K562 (cell line): Measurements from ENCODE around the gene HDAC1. TPM values are rescaled to one million over a fixed set of nuclear protein-coding genes. Genes with fewer than 3 reads are reported as not detected.

ENCODE experiments used
- ATF2 ChIP-seq: sonication (generic); formaldehyde crosslinking; IDR thresholded peaks from 2 replicates; pipeline ENCODE4 v1.8.1; 2022; ENCODE audit warnings: missing genetic modification reagents
- BRCA1 ChIP-seq, 2 experiments: fragments of 450-650 bp in 1 of 2; sonication (generic) in 1 of 2; formaldehyde crosslinking in 1 of 2; IDR thresholded peaks; 2 replicates each; pipeline versions ENCODE4 v1.5.0 to v1.6.1; 2017 to 2020; ENCODE audit warnings: mild to moderate bottlenecking in 1 of 2, missing genetic modification reagents in 1 of 2
- BRD4 ChIP-seq: fragments of 200-600 bp; sonication (generic); IDR thresholded peaks from 2 replicates; pipeline ENCODE4 v1.6.1; 2017; ENCODE audit warnings: inconsistent platforms
- E2F3 ChIP-seq: fragments of 250-450 bp; sonication (Bioruptor Pico); IDR thresholded peaks from 2 replicates; pipeline ENCODE4 v1.4.0; 2020; ENCODE audit warnings: mild to moderate bottlenecking
- EZH2 ChIP-seq: IDR thresholded peaks from 2 replicates; pipeline ENCODE4 v1.6.1; 2012; ENCODE audit warnings: low read depth, mild to moderate bottlenecking, inconsistent platforms, low read length, borderline replicate concordance
- FOXO4 ChIP-seq: fragments of 450-650 bp; formaldehyde crosslinking; IDR thresholded peaks from 2 replicates; pipeline ENCODE4 v1.4.0; 2020; ENCODE audit warnings: mild to moderate bottlenecking, moderate library complexity
- HMBOX1 ChIP-seq: sonication (generic); IDR thresholded peaks from 2 replicates; pipeline ENCODE4 v1.6.1; 2016
- HMG20B ChIP-seq: fragments of 250-450 bp; sonication (Bioruptor Pico); IDR thresholded peaks from 2 replicates; pipeline ENCODE4 v1.5.0; 2021; ENCODE audit warnings: mild to moderate bottlenecking
- IFI16 ChIP-seq: fragments of 250-450 bp; sonication (Bioruptor Pico); IDR thresholded peaks from 2 replicates; pipeline ENCODE4 v2.1.2; 2022; ENCODE audit warnings: mild to moderate bottlenecking, inconsistent platforms
- JUND ChIP-seq, 2 experiments: IDR thresholded peaks; 2 replicates in 1 of 2; 3 replicates in 1 of 2; pipeline ENCODE4 v1.6.1; 2011; ENCODE audit warnings: borderline replicate concordance in 2 of 2, low read depth in 2 of 2, low read length in 2 of 2, improper control_type of control experiment in 1 of 2, missing biosample characterization in 1 of 2, missing genetic modification characterization in 1 of 2, missing genetic modification reagents in 1 of 2
- KAT8 ChIP-seq: fragments of 450-650 bp; IDR thresholded peaks from 2 replicates; pipeline ENCODE4 v1.6.1; 2016; ENCODE audit warnings: low read depth, mild to moderate bottlenecking
- MBD2 ChIP-seq: sonication (generic); IDR thresholded peaks from 2 replicates; pipeline ENCODE4 v1.6.1; 2016; ENCODE audit warnings: low read depth, borderline replicate concordance
- OTX1 ChIP-seq: fragments of 450-650 bp; formaldehyde crosslinking; IDR thresholded peaks from 2 replicates; pipeline ENCODE4 v1.4.0; 2022; ENCODE audit warnings: mild to moderate bottlenecking
- POLR2AphosphoS5 ChIP-seq: IDR thresholded peaks from 2 replicates; pipeline ENCODE4 v1.6.1; 2011; ENCODE audit warnings: mild to moderate bottlenecking, low read depth, low read length, moderate library complexity; ENCODE audit not compliant: control insufficient read depth, insufficient read depth
- SNRNP70 ChIP-seq: fragments of 200-400 bp; formaldehyde crosslinking; optimal IDR thresholded peaks from 2 replicates; pipeline ENCODE3; 2017; ENCODE audit warnings: low read depth, low read length
- TAF1 ChIP-seq: IDR thresholded peaks from 2 replicates; pipeline ENCODE4 v1.6.1; 2011; ENCODE audit warnings: mild to moderate bottlenecking, low read length, moderate library complexity; ENCODE audit not compliant: insufficient read depth, control insufficient read depth, severe bottlenecking; ENCODE audit errors: extremely low read depth
- THAP7 ChIP-seq: fragments of 250-450 bp; sonication (Bioruptor Pico); IDR thresholded peaks from 2 replicates; pipeline ENCODE4 v1.5.0; 2021
- ZKSCAN8 ChIP-seq: fragments of 200-800 bp; sonication (Bioruptor generic); IDR thresholded peaks from 2 replicates; pipeline ENCODE4 v1.6.1; 2016; ENCODE audit warnings: missing genetic modification characterization, missing compliant biosample characterization
- ZNF354B ChIP-seq: fragments of 250-450 bp; sonication (Bioruptor Pico); IDR thresholded peaks from 2 replicates; pipeline ENCODE4 v1.4.0; 2020
- ZNF696 ChIP-seq: fragments of 250-450 bp; sonication (Bioruptor Pico); conservative IDR thresholded peaks from 2 replicates; pipeline ENCODE4 v1.4.0; 2020; ENCODE audit warnings: mild to moderate bottlenecking, moderate library complexity
- polyA plus RNA-seq, 8 experiments: library from polyadenylated mRNA; depleted of rRNA in 4 of 8; stranded (reverse) in 5 of 8; unstranded in 3 of 8; fragments of >200 nt; fragmentation: Nextera tagmentation in 2 of 8; fragmentation: Illumina TruSeq in 1 of 8; extraction: Ambion mirVana in 2 of 8; extraction: Trizol in 1 of 8; gene quantifications; 2 replicates each; pipeline versions ENCODE4 v1.2.1 to v1.2.3, GENCODE V29; 2011 to 2014; ENCODE audit warnings: inconsistent platforms in 1 of 8, missing spikeins in 1 of 8
- total RNA-seq, 7 experiments: library from RNA; depleted of rRNA in 6 of 7; stranded (reverse); fragments of >200 nt in 6 of 7; fragmentation: Illumina TruSeq in 2 of 7; extraction: Trizol in 2 of 7; gene quantifications; 2 replicates each; pipeline versions ENCODE4 v1.2.1 to v1.2.3, GENCODE V29; 2011 to 2021; ENCODE audit warnings: low replicate concordance in 1 of 7

HDAC1 gene
- total and polyA plus RNA-seq, 9 of the 15 experiments (the other 6 are each of a cell fraction or from before 2014, with no cell fraction given): 169 to 384 (median 193) TPM

GRCh38 chr1:32350785-32351398 is 59.0 kb downstream of the HDAC1 start (continued):
- no peak for TF ChIP-seq ATF2 (CRISPR knock-in tag)
- no peak for TF ChIP-seq KAT8
- peak; percentile 0; the same call in 1 of the 2 replicates for TF ChIP-seq JUND (IDR thresholded peaks at IDR 0.05; ENCODE audit: borderline replicate concordance, low read depth, low read length)
- no peak; the same call in 2 of the 3 replicates for TF ChIP-seq JUND (tag; IDR thresholded peaks at IDR 0.05; ENCODE audit: borderline replicate concordance, low read depth, low read length)
- TF ChIP-seq THAP7 (CRISPR knock-in tag): 0 out of 2 replicates have a peak, but pooled peaks have one; percentile 27
- TF ChIP-seq ZNF696 (CRISPR knock-in tag): no peak
- TF ChIP-seq OTX1 (CRISPR knock-in tag): 0 out of 2 replicates have a peak, but pooled peaks have one; percentile 44
- no peak for TF ChIP-seq POLR2AphosphoS5
- 0 out of 2 replicates have a peak, but pooled peaks have one; percentile 65 for TF ChIP-seq IFI16
- no peak for TF ChIP-seq BRCA1 (IDR thresholded peaks at IDR 0.05)
- no peak for TF ChIP-seq BRCA1 (CRISPR knock-in tag; IDR thresholded peaks at IDR 0.05)
- TF ChIP-seq MBD2: 0 out of 2 replicates have a peak, but pooled peaks have one; percentile 31
- 0 out of 2 replicates have a peak, but pooled peaks have one; percentile 42 for TF ChIP-seq ZKSCAN8 (CRISPR knock-in tag)
- TF ChIP-seq HMG20B (CRISPR knock-in tag): no peak
- TF ChIP-seq ZNF354B (CRISPR knock-in tag): 0 out of 2 replicates have a peak, but pooled peaks have one; percentile 62
- peak; percentile 16 for TF ChIP-seq TAF1
- peak; percentile 75 for TF ChIP-seq BRD4
- no peak for TF ChIP-seq FOXO4 (CRISPR knock-in tag)
- TF ChIP-seq SNRNP70: no peak
- TF ChIP-seq E2F3: no peak
- TF ChIP-seq EZH2: no peak
- no peak for TF ChIP-seq HMBOX1
